Measurements from ENCODE around the gene GAS1.

- TF ChIP-seq CTCF (IDR thresholded peaks at IDR 0.05) (no peak), POLR2A (IDR thresholded peaks at IDR 0.05) (no peak)
Measured at GRCh38 chr9:86924206-86924605, 23.1 kb downstream of the GAS1 start.

All from right lobe of liver (tissue), 4 donors.